ENCODE results near the gene HSPA6.
"Not testable (repeated sequence)": the region's sequence is repeated elsewhere in the genome, so short reads cannot be mapped to it uniquely, and the experiment has no call there.

DNA sequence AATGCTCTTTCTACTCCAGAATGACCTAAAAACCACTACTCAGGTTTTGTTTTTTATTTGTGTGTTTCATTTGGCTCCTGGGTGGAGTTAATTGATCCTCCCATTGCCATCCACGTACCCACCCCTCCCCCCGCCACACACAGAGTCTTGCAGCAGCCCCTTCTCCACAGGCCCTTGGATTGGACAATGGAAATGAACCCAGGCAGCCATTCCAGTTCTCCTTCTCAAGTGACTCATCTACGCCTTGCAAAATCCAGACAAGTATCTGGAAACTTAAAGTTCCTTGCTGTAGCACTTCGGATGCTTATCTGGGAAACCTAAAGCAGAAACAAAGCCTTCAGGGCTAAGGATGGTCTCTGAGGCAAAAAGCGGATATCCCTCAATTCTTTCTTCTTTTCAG is 26.6 kb downstream of the HSPA6 start:
- TF ChIP-seq POLR2AphosphoS5, POLR2A (IDR thresholded peaks at IDR 0.05; ENCODE audit: low read depth, low read length): not testable (repeated sequence)

Data from GM12892 (cell line).